HEK293 (cell line): Measurements from ENCODE around the gene HES7.

Experiments
- CTCF ChIA-PET: fragments of 350-600 bp; formaldehyde crosslinking; extraction: SDS; loops from one replicate; lab custom pipeline; 2021; ENCODE audit warnings: antibody characterized with exemption; lab: Yijun Ruan, JAX
- POLR2A ChIA-PET: fragments of 300-600 bp; formaldehyde crosslinking; extraction: SDS; loops from one replicate; lab custom pipeline; 2020; ENCODE audit warnings: antibody characterized with exemption, inconsistent platforms; lab: Yijun Ruan, JAX
- H3K27ac ChIP-seq: fragments of 200-500 bp; sonication (Bioruptor generic); 2 replicates; pipeline ENCODE4 v1.5.1; 2014; ENCODE audit warnings: low read depth, low read length, control low read depth, inconsistent platforms; ENCODE audit errors: extremely low read depth
- H3K36me3 ChIP-seq, 2 experiments: fragments of 200-500 bp in 1 of 2; sonication (Bioruptor generic) in 1 of 2; 1 replicate in 1 of 2; 2 replicates in 1 of 2; pipeline ENCODE4 v1.5.1; 2014 to 2017; ENCODE audit warnings: inconsistent platforms in 2 of 2, low read length in 2 of 2; ENCODE audit not compliant: control insufficient read depth in 2 of 2, insufficient read depth in 1 of 2
- H3K4me1 ChIP-seq: fragments of 200-500 bp; sonication (Bioruptor generic); 2 replicates; pipeline ENCODE4 v1.5.1; 2014; ENCODE audit warnings: mild to moderate bottlenecking, low read length, inconsistent platforms; ENCODE audit not compliant: control insufficient read depth, insufficient read depth
- H3K4me3 ChIP-seq: 2 replicates; pipeline ENCODE4 v1.5.1; 2011; ENCODE audit warnings: low read depth, mild to moderate bottlenecking, control low read depth, low read length, moderate library complexity
- H3K9me3 ChIP-seq: fragments of 200-500 bp; sonication (Bioruptor generic); 2 replicates; pipeline ENCODE4 v1.5.1; 2014; ENCODE audit warnings: low read depth, low read length, inconsistent platforms; ENCODE audit not compliant: control insufficient read depth, insufficient read depth
- GLIS2 ChIP-seq: fragments of 450-650 bp; formaldehyde crosslinking; IDR thresholded peaks from 2 replicates; pipeline ENCODE4 v1.5.1; 2016; ENCODE audit warnings: missing biosample characterization, missing genetic modification characterization
- HOXD13 ChIP-seq: sonication (generic); formaldehyde crosslinking; IDR thresholded peaks from 2 replicates; pipeline ENCODE4 v1.8.0; 2022; ENCODE audit warnings: missing genetic modification reagents, borderline replicate concordance
- KLF10 ChIP-seq: fragments of 450-650 bp; IDR thresholded peaks from 2 replicates; pipeline ENCODE4 v1.5.1; 2018; ENCODE audit warnings: missing biosample characterization, mild to moderate bottlenecking, missing genetic modification characterization
- YY2 ChIP-seq: fragments of 450-650 bp; formaldehyde crosslinking; IDR thresholded peaks from 2 replicates; pipeline ENCODE4 v1.5.1; 2016; ENCODE audit warnings: missing biosample characterization, missing genetic modification characterization
- ZNF398 ChIP-seq: fragments of 450-650 bp; formaldehyde crosslinking; IDR thresholded peaks from 2 replicates; pipeline ENCODE4 v1.5.1; 2017; ENCODE audit warnings: missing biosample characterization, missing genetic modification characterization
- ZNF416 ChIP-seq: fragments of 450-650 bp; formaldehyde crosslinking; IDR thresholded peaks from 2 replicates; pipeline ENCODE4 v1.5.1; 2016; ENCODE audit warnings: missing biosample characterization, missing genetic modification characterization
- ZNF560 ChIP-seq: fragments of 450-650 bp; formaldehyde crosslinking; IDR thresholded peaks from 2 replicates; pipeline ENCODE4 v1.5.1; 2017; ENCODE audit warnings: missing biosample characterization, missing genetic modification characterization, borderline replicate concordance
- ZNF677 ChIP-seq: fragments of 450-650 bp; IDR thresholded peaks from 2 replicates; pipeline ENCODE4 v1.5.0; 2018; ENCODE audit warnings: missing biosample characterization, mild to moderate bottlenecking, missing genetic modification characterization, moderate library complexity
- ZNF707 ChIP-seq: fragments of 450-650 bp; formaldehyde crosslinking; IDR thresholded peaks from 2 replicates; pipeline ENCODE4 v1.5.1; 2016; ENCODE audit warnings: missing biosample characterization, missing genetic modification characterization
- ZNF747 ChIP-seq: fragments of 450-650 bp; formaldehyde crosslinking; IDR thresholded peaks from 2 replicates; pipeline ENCODE4 v1.5.1; 2016; ENCODE audit warnings: missing biosample characterization, missing genetic modification characterization
- ZNF76 ChIP-seq: fragments of 450-650 bp; formaldehyde crosslinking; IDR thresholded peaks from 2 replicates; pipeline ENCODE4; 2016; ENCODE audit warnings: low read depth, missing biosample characterization, missing genetic modification characterization, borderline replicate concordance
- ZNF776 ChIP-seq: fragments of 450-650 bp; formaldehyde crosslinking; IDR thresholded peaks from 2 replicates; pipeline ENCODE4 v1.5.0; 2017; ENCODE audit warnings: missing biosample characterization, missing genetic modification characterization, borderline replicate concordance
- ZNF777 ChIP-seq: fragments of 450-650 bp; formaldehyde crosslinking; IDR thresholded peaks from 2 replicates; pipeline ENCODE4 v1.5.1; 2017; ENCODE audit warnings: missing biosample characterization, missing genetic modification characterization, borderline replicate concordance
- TF ChIP-seq, protein P1 (sequence below): fragments of 450-650 bp; formaldehyde crosslinking; IDR thresholded peaks from 2 replicates; pipeline ENCODE4 v1.5.1; 2017; ENCODE audit warnings: missing biosample characterization, missing genetic modification characterization

Gene HES7

GRCh38 chr17:8144401-8145231 is 20.7 kb upstream of the HES7 start:
- ChIA-PET POLR2A (no interaction called here), CTCF (interaction anchor here (1.0 to 2.0 kb wide), 2 partner anchors 22 to 42 kb away, joined by 4 read pairs; no protein-coding TSS in a partner anchor)
- no peak overlapping the region for H3K27ac ChIP-seq

GRCh38 chr17:8143581-8144400 is 19.9 kb upstream of the HES7 start:
- no peaks in the 10 kb centered on the region for H3K4me1 ChIP-seq
- no peak for TF ChIP-seq ZNF398
- no peak for TF ChIP-seq ZNF560 (tag by site-specific recombination)
- TF ChIP-seq ZNF777 (tag by site-specific recombination), result no peak
- TF ChIP-seq HOXD13 (CRISPR knock-in tag), result no peak
- TF ChIP-seq, protein P1, sequence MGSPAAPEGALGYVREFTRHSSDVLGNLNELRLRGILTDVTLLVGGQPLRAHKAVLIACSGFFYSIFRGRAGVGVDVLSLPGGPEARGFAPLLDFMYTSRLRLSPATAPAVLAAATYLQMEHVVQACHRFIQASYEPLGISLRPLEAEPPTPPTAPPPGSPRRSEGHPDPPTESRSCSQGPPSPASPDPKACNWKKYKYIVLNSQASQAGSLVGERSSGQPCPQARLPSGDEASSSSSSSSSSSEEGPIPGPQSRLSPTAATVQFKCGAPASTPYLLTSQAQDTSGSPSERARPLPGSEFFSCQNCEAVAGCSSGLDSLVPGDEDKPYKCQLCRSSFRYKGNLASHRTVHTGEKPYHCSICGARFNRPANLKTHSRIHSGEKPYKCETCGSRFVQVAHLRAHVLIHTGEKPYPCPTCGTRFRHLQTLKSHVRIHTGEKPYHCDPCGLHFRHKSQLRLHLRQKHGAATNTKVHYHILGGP (tag by site-specific recombination), result no peak
- no peak for TF ChIP-seq ZNF707
- TF ChIP-seq KLF10 (tag by site-specific recombination), result no peak
- TF ChIP-seq ZNF416 (tag by site-specific recombination), result no peak
- TF ChIP-seq YY2 (tag by site-specific recombination), result no peak
- TF ChIP-seq ZNF747, result no peak
- H3K4me3 ChIP-seq, result no peak overlapping the region
- H3K27ac ChIP-seq, result no peak overlapping the region
- POLR2A ChIA-PET, result no interaction called here
- H3K9me3 ChIP-seq, result no peaks in the 10 kb centered on the region
- CTCF ChIA-PET, result no interaction called here
- peaks cover 0 to 79% of the 10 kb centered on the region in 2 experiments; a peak in 1 of 3 replicates for H3K36me3 ChIP-seq

More at GRCh38 chr17:8144401-8145231, 20.7 kb upstream of the HES7 start:
- Histone ChIP-seq H3K4me3 (no peak overlapping the region), H3K4me1 (no peaks in the 10 kb centered on the region), H3K36me3 (peaks cover 0 to 87% of the 10 kb centered on the region in 2 experiments; a peak in 1 of 3 replicates)
- no peak for TF ChIP-seq ZNF76 (tag by site-specific recombination)
- TF ChIP-seq, all 188 proteins: peak for 0
- H3K9me3 ChIP-seq, result no peaks in the 10 kb centered on the region

- CTCF ChIA-PET, result interaction anchor here (0.7 to 7.1 kb wide), 2 partner anchors 15 to 264 kb away, joined by 3 to 91 read pairs; no protein-coding TSS in a partner anchor
- Histone ChIP-seq H3K27ac (no peak overlapping the region), H3K4me1 (no peaks in the 10 kb centered on the region), H3K36me3 (peaks cover 0 to 71% of the 10 kb centered on the region in 2 experiments; a peak in 1 of 3 replicates), H3K9me3 (no peaks in the 10 kb centered on the region), H3K4me3 (no peak overlapping the region)
- POLR2A ChIA-PET, result no interaction called here
- TF ChIP-seq GLIS2 (tag by site-specific recombination) (0 out of 2 replicates have a peak, but pooled peaks have one; percentile 12), ZNF677 (tag by site-specific recombination) (no peak), ZNF776 (tag by site-specific recombination) (no peak)
Measured at GRCh38 chr17:8142887-8143580, 19.1 kb upstream of the HES7 start.
